ENCODE results near the gene BCL2L11. TPM values are rescaled to one million over a fixed set of nuclear protein-coding genes. Genes with fewer than 3 reads are reported as not detected.

Gene BCL2L11
- total RNA-seq, 6 donors from 2014 or later = 14.8 to 76.5 (median 31.4) TPM

GRCh38 chr2:111094691-111095090, 26.0 kb upstream of the BCL2L11 start:
- Histone ChIP-seq H3K4me3 (no peak overlapping the region), H3K4me1 (no peaks in the 10 kb centered on the region), H3K36me3 (no peaks in the 10 kb centered on the region), H3K27ac (no peak overlapping the region), H3K9me3 (no peaks in the 10 kb centered on the region), H3K27me3 (no peaks in the 10 kb centered on the region)
- TF ChIP-seq EP300 (IDR thresholded peaks at IDR 0.05) (no peak), POLR2AphosphoS5 (IDR thresholded peaks at IDR 0.05) (no peak), POLR2A (IDR thresholded peaks at IDR 0.05) (no peak), CTCF (IDR thresholded peaks at IDR 0.05) (no peak)
- WGBS, 2 donors = 84 to 93% methylated on average over 2 of the region's 2 CpGs
- ATAC-seq (ENCODE audit: low FRiP score in 2 of 2) (no peak), DNase-seq (no peak)

DNA sequence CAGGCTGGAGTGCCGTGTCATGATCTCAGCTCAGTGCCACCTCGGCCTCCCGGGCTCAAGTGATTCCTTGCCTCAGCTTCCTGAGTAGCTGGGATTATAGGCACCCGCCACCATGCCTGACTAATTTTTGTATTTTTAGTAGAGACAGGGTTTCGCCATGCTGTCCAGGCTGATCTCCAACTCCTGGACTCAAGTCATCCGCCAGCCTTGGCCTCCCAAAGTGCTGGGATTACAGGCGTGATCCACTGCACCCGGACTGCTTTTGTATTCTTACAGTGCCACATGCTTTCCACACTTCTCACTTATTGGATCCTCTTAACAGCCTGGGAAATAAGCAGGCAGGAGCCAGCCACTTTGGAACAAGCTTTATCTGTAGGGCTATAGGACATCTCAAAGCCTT, 25.3 kb upstream of the BCL2L11 start:
- ATAC-seq (ENCODE audit: low FRiP score in 2 of 2) (no peak), DNase-seq (no peak)
- Histone ChIP-seq H3K4me1 (no peaks in the 10 kb centered on the region), H3K27ac (no peak overlapping the region), H3K36me3 (no peaks in the 10 kb centered on the region), H3K27me3 (no peaks in the 10 kb centered on the region), H3K4me3 (no peak overlapping the region), H3K9me3 (no peaks in the 10 kb centered on the region)
- TF ChIP-seq EP300 (IDR thresholded peaks at IDR 0.05) = no peak
- no peak for TF ChIP-seq CTCF (IDR thresholded peaks at IDR 0.05)
- TF ChIP-seq POLR2A (IDR thresholded peaks at IDR 0.05) = no peak
- no peak for TF ChIP-seq POLR2AphosphoS5 (IDR thresholded peaks at IDR 0.05)
- 79 to 91% methylated on average over 8 of the region's 8 CpGs for WGBS, 2 donors

GRCh38 chr2:111099402-111099801, 21.3 kb upstream of the BCL2L11 start:
- no peak overlapping the region for H3K4me3 ChIP-seq
- no peaks in the 10 kb centered on the region for H3K36me3 ChIP-seq
- H3K27ac ChIP-seq = no peak overlapping the region
- ATAC-seq (ENCODE audit: low FRiP score in 2 of 2) (no peak), DNase-seq (no peak)
- 81 to 86% methylated on average over 3 of the region's 3 CpGs for WGBS, 2 donors
- no peaks in the 10 kb centered on the region for H3K9me3 ChIP-seq
- no peaks in the 10 kb centered on the region for H3K27me3 ChIP-seq
- H3K4me1 ChIP-seq = no peaks in the 10 kb centered on the region
- no peak for TF ChIP-seq CTCF (IDR thresholded peaks at IDR 0.05)
- no peak for TF ChIP-seq POLR2AphosphoS5 (IDR thresholded peaks at IDR 0.05)
- no peak for TF ChIP-seq EP300 (IDR thresholded peaks at IDR 0.05)
- no peak for TF ChIP-seq POLR2A (IDR thresholded peaks at IDR 0.05)

DNA sequence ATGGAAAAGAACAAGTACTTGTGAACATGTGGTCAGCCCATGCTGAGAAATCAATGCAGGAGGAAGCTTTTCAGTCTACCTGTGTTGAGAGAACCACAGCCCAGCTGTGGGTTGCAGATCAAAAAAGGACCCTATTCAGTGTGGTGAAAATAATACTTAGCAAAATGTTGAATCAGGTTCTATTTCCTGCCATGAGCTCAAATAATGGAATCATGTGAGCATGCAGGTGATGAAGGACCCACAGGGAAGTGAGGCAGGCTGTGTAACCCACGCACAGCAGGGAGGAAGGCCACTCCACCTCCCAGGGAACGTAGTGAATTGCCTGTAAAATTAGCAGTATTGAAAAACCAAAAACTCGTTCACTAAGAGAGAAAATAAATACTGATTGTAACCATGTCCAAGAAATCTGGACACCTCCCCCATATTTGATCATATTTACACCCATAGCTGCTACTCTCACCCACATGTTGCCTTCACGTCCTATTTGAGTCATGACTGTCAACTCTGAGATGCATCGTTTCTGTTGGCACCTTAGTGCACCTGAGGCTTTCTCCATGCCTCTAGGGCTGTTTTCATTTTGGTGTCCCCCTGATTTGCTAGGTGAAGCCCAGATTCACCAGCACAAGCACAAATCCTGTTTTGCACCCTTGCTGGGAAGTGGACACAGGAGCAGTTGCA, 20.5 kb upstream of the BCL2L11 start:
- Histone ChIP-seq H3K36me3 (no peaks in the 10 kb centered on the region), H3K4me1 (no peaks in the 10 kb centered on the region), H3K27ac (no peak overlapping the region), H3K27me3 (no peaks in the 10 kb centered on the region), H3K4me3 (no peak overlapping the region), H3K9me3 (no peaks in the 10 kb centered on the region)
- no peak for TF ChIP-seq POLR2A (IDR thresholded peaks at IDR 0.05)
- TF ChIP-seq POLR2AphosphoS5 (IDR thresholded peaks at IDR 0.05) = no peak
- TF ChIP-seq EP300 (IDR thresholded peaks at IDR 0.05) = no peak
- TF ChIP-seq CTCF (IDR thresholded peaks at IDR 0.05) = no peak
- ATAC-seq (ENCODE audit: low FRiP score in 2 of 2) = no peak
- no peak for DNase-seq
- WGBS, 2 donors = 80 to 85% methylated on average over 5 of the region's 5 CpGs

DNA sequence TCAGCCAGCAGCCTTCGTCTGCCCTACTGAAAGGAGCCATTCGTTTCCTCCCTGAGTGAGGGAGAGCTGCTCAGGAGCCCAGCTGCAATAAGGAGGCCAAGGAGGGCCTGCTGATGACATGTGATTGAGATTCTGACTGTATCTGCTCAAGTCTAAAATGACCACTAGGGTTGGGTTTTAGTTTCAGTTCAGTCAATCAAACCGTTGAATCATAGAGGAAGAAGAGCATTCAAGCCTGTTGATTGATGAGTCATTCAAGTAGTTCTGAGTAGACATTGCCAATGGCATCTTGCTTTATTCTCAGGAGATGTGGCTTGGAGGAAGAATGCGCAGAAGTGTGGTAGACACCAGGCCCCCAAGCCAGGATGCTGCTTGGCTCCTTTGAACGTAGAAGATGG, 19.9 kb upstream of the BCL2L11 start:
- Histone ChIP-seq H3K27ac (no peak overlapping the region), H3K36me3 (no peaks in the 10 kb centered on the region), H3K27me3 (no peaks in the 10 kb centered on the region), H3K4me3 (no peak overlapping the region), H3K4me1 (no peaks in the 10 kb centered on the region), H3K9me3 (no peaks in the 10 kb centered on the region)
- ATAC-seq (ENCODE audit: low FRiP score in 2 of 2) (no peak), DNase-seq (no peak)
- peak in 1 of 6 experiments; percentile 11 for TF ChIP-seq CTCF (IDR thresholded peaks at IDR 0.05)
- TF ChIP-seq POLR2AphosphoS5 (IDR thresholded peaks at IDR 0.05) = no peak
- WGBS, 2 donors = 70 to 88% methylated on average over 5 of the region's 5 CpGs
